ENCODE results near the gene DTD1. TPM values are rescaled to one million over a fixed set of nuclear protein-coding genes. Genes with fewer than 3 reads are reported as not detected.

The DTD1 gene
- total RNA-seq, 2 donors from 2014 or later: 46.1 to 47.6 TPM

- DNase-seq (no peak), ATAC-seq (replicated peaks in 1 of 2) (no peak)
- no peaks in the 10 kb centered on the region for H3K4me1 Mint-ChIP-seq (ENCODE audit: low read depth)
- no peaks in the 10 kb centered on the region for H3K36me3 Mint-ChIP-seq (ENCODE audit: insufficient read depth in 2 of 2)
- H3K9me3 Mint-ChIP-seq: no peaks in the 10 kb centered on the region
- H3K27me3 Mint-ChIP-seq (ENCODE audit: low read depth): no peaks in the 10 kb centered on the region
- H3K27ac Mint-ChIP-seq: no peak within 1 kb of the TSS
- no peak within 1 kb of the TSS for H3K4me3 Mint-ChIP-seq
Observed at GRCh38 chr20:18813483-18813882, 225.6 kb downstream of the DTD1 start, which contains the start of gene SCP2D1. SCP2D1 (plus strand) TSS chr20:18813783; CDS start chr20:18813816, 33 bp downstream.

- H3K27me3 Mint-ChIP-seq (ENCODE audit: low read depth): no peaks in the 10 kb centered on the region
- ATAC-seq (replicated peaks in 1 of 2): no peak
- H3K4me1 Mint-ChIP-seq (ENCODE audit: low read depth): no peaks in the 10 kb centered on the region
- H3K9me3 Mint-ChIP-seq: no peaks in the 10 kb centered on the region
- H3K27ac Mint-ChIP-seq: no peak overlapping the region
- DNase-seq: no peak
- no peak overlapping the region for H3K4me3 Mint-ChIP-seq
- H3K36me3 Mint-ChIP-seq (ENCODE audit: insufficient read depth in 2 of 2): no peaks in the 10 kb centered on the region
Observed at GRCh38 chr20:18815194-18815942, 227.5 kb downstream of the DTD1 start.

Other genes with a start within 250 kb of the DTD1 start
- gene DZANK1, start 121.0 kb upstream of the DTD1 start, total RNA-seq: 1 to 10 TPM; 3.0 to 3.1 TPM
- 10 to 100 TPM; 12.5 to 13.4 TPM for gene POLR3F, start 120.7 kb upstream of the DTD1 start, total RNA-seq
- 10 to 100 TPM; 27.2 to 30.6 TPM for gene RBBP9, start 90.8 kb upstream of the DTD1 start, total RNA-seq
- gene SEC23B, start 80.1 kb upstream of the DTD1 start, total RNA-seq: 100 to 1,000 TPM; 129 to 158 TPM
- 10 to 100 TPM; 84.3 to 87.7 TPM for gene SMIM26, start 20.6 kb upstream of the DTD1 start, total RNA-seq
- not detected for gene SCP2D1, start 225.7 kb downstream of the DTD1 start, total RNA-seq